Heart left ventricle (tissue), 16 donors: ENCODE measurements around the gene C1QTNF12. TPM values are rescaled to one million over a fixed set of nuclear protein-coding genes. Genes with fewer than 3 reads are reported as not detected.

Experiments used
- ATAC-seq, 4 donors: fragments of 200-7000 bp; cut with Tn5 transposase; one replicate each; pipeline ENCODE4 v1.9.1; 2020 to 2022; ENCODE audit warnings: moderate library complexity in 4 of 4, mild to moderate bottlenecking in 3 of 4, moderate number of reproducible peaks in 1 of 4
- DNase-seq, 5 donors: peaks; one replicate each; pipeline ENCODE4 v3.0.0-alpha.2; 2020
- H3K27ac ChIP-seq, 12 donors: fragments of 200-600 bp; sonication (generic) in 4 of 12; one replicate each; pipeline versions ENCODE4 v1.5.0 to v1.8.0; 2016 to 2022; ENCODE audit warnings: mild to moderate bottlenecking in 2 of 12
- H3K27me3 ChIP-seq, 9 donors: fragments of 200-600 bp; sonication (generic) in 2 of 9; one replicate each; pipeline versions ENCODE4 v1.5.1 to v1.8.0; 2016 to 2022; ENCODE audit warnings: mild to moderate bottlenecking in 3 of 9
- H3K36me3 ChIP-seq, 9 donors: fragments of 200-600 bp; sonication (generic) in 2 of 9; one replicate each; pipeline versions ENCODE4 v1.5.0 to v1.8.0; 2018 to 2022; ENCODE audit warnings: mild to moderate bottlenecking in 2 of 9
- H3K4me1 ChIP-seq, 12 donors: fragments of 200-600 bp; sonication (generic) in 4 of 12; one replicate each; pipeline versions ENCODE4 v1.5.0 to v1.8.0; 2016 to 2022; ENCODE audit warnings: mild to moderate bottlenecking in 3 of 12
- H3K4me3 ChIP-seq, 12 donors: fragments of 200-600 bp; sonication (generic) in 4 of 12; one replicate each; pipeline versions ENCODE4 v1.5.0 to v1.8.0; 2017 to 2022; ENCODE audit warnings: mild to moderate bottlenecking in 9 of 12, moderate library complexity in 4 of 12
- H3K9me3 ChIP-seq, 12 donors: fragments of 200-600 bp; sonication (generic) in 4 of 12; one replicate each; pipeline versions ENCODE4 v1.5.0 to v1.8.0; 2016 to 2022; ENCODE audit warnings: mild to moderate bottlenecking in 1 of 12
- CTCF ChIP-seq, 12 donors: fragments of 200-600 bp; sonication (generic) in 4 of 12; IDR thresholded peaks; one replicate each; pipeline versions ENCODE4 v1.5.0 to v1.8.0; 2018 to 2022; ENCODE audit warnings: antibody characterized with exemption in 12 of 12, mild to moderate bottlenecking in 5 of 12
- POLR2A ChIP-seq, 2 donors: fragments of 450-650 bp; IDR thresholded peaks; one replicate each; pipeline ENCODE4 v1.6.1; 2017; ENCODE audit warnings: antibody characterized with exemption in 2 of 2, mild to moderate bottlenecking in 2 of 2, moderate library complexity in 2 of 2
- WGBS, 4 donors: extraction: QIAGEN DNeasy Blood & Tissue Kit in 2 of 4; methylation state at CpG; one replicate each; pipeline versions ENCODE4 v1.1.5 to v1.1.7; 2013 to 2018; 5-methylcytosine and 5-hydroxymethylcytosine counted together
- intact Hi-C, 10 donors: fragments of 100-400 bp; cut with DNase I; formaldehyde crosslinking; loops; one replicate each; pipeline versions ENCODE4 v1.11.1 to v1.14.2; 2022
- polyA plus RNA-seq, 2 donors: library from polyadenylated mRNA; stranded (reverse); fragments of 200-250 nt; gene quantifications; one replicate each; pipeline ENCODE4 v1.2.3, GENCODE V29; 2013
- total RNA-seq, 9 donors: library from RNA; depleted of rRNA in 2 of 9; stranded (reverse); fragments of >200 nt in 2 of 9; fragmentation: NEBNext Ultra II Directional in 3 of 9; extraction: Animal tissue kit (Norgen Biotek cat#: 25700) in 3 of 9; gene quantifications; one replicate each; pipeline versions ENCODE4 v1.1.0 to v1.2.4, GENCODE V29; 2016 to 2023
- donor health status: ischemic (EF 13 %, LVEDD 7.1; RV severe dilation, severe dysfunction).
- donor health status: healthy with polysubstance abuse.
- donor health status: DM: no; HTN: yes; CAD: no.
- donor health status: DM: no; HTN: no; CAD: no.
- donor health status: ischemic (EF 25% LVEDD 6.9; RV normal size, moderate dysfunction).
- donor health status: ischemic (EF 25% LVEDD 5.7; RV mildly dilated, moderate dysfunction).
- donor health status: healthy.
- donor health status: DM: yes; HTN: yes; CAD: no.
- donor health status: ischemic (EF 35%, LVEDD 5.7; RV mildly dilated, moderate dysfunction).
- donor health status: nonischemic (EF 11% LVEDD 7.7; RV severe dilation, severe dysfunction).
- donor health status: DM: yes; HTN: yes; CAD: no.
- donor health status: PGD.
- donor health status: ischemic (EF 29% LVEDD 5.4; RV normal size, mild dysfunction).
- donor health status: nonischemic (EF 23%, LVEDD 6.1; RV moderate dilation, normal function).

Gene C1QTNF12
- total and polyA plus RNA-seq, 11 donors = 0.72 to 3.5 (median 0.85) TPM; not detected in 2

GRCh38 chr1:1244192-1244811 is 2.2 kb downstream of the C1QTNF12 start:
- TF ChIP-seq POLR2A (IDR thresholded peaks at IDR 0.05) (no peak), CTCF (IDR thresholded peaks at IDR 0.05) (no peak)
- 58 to 76% (median 66%) methylated on average over 22 to 30 of the region's 30 CpGs for WGBS, 4 donors
- H3K27me3 ChIP-seq = peaks cover 14 to 59% (median 27%) of the 10 kb centered on the region in 9 donors
- DNase-seq (no peak), ATAC-seq (peak in 1 of 4 donors; percentile 46)
- peak overlapping the region in 11 of 12 donors; percentile 6 to 55 (median 38) for H3K4me3 ChIP-seq
- peaks cover 0 to 27% (median 0%) of the 10 kb centered on the region in 12 donors for H3K4me1 ChIP-seq
- H3K27ac ChIP-seq = peak overlapping the region in 5 of 12 donors; percentile 13 to 57 (median 19)
- no peaks in the 10 kb centered on the region for H3K9me3 ChIP-seq
- no peaks in the 10 kb centered on the region for H3K36me3 ChIP-seq
- intact Hi-C loops = loop anchor here in 1 of 10 donors (2.0 kb wide), 1 partner anchor 120 kb away; no protein-coding TSS in a partner anchor

GRCh38 chr1:1243807-1244191 is 2.7 kb downstream of the C1QTNF12 start:
- Histone ChIP-seq H3K4me3 (peak overlapping the region in 11 of 12 donors; percentile 6 to 55 (median 38)), H3K9me3 (no peaks in the 10 kb centered on the region), H3K27ac (peak overlapping the region in 5 of 12 donors; percentile 13 to 57 (median 19)), H3K27me3 (peaks cover 15 to 64% (median 31%) of the 10 kb centered on the region in 9 donors), H3K36me3 (no peaks in the 10 kb centered on the region), H3K4me1 (peaks cover 0 to 27% (median 0%) of the 10 kb centered on the region in 12 donors)
- intact Hi-C loops = loop anchor here in 1 of 10 donors (2.0 kb wide), 1 partner anchor 119 kb away; no protein-coding TSS in a partner anchor
- TF ChIP-seq POLR2A (IDR thresholded peaks at IDR 0.05) = no peak
- no peak for TF ChIP-seq CTCF (IDR thresholded peaks at IDR 0.05)
- WGBS, 4 donors = 44 to 66% (median 53%) methylated on average over 6 to 23 of the region's 23 CpGs
- ATAC-seq (peak in 1 of 4 donors; percentile 37), DNase-seq (no peak)

GRCh38 chr1:1243266-1243660 is 3.3 kb downstream of the C1QTNF12 start:
- H3K36me3 ChIP-seq = no peaks in the 10 kb centered on the region
- no peak for ATAC-seq
- H3K27me3 ChIP-seq = peaks cover 17 to 69% (median 36%) of the 10 kb centered on the region in 9 donors
- H3K27ac ChIP-seq = no peak overlapping the region
- peaks cover 0 to 27% (median 0%) of the 10 kb centered on the region in 12 donors for H3K4me1 ChIP-seq
- TF ChIP-seq POLR2A (IDR thresholded peaks at IDR 0.05) (no peak), CTCF (IDR thresholded peaks at IDR 0.05) (no peak)
- intact Hi-C loops = no loop called here
- DNase-seq = no peak
- peak overlapping the region in 4 of 12 donors; percentile 25 to 55 (median 42) for H3K4me3 ChIP-seq
- 84 to 100% (median 93%) methylated on average over 6 to 23 of the region's 23 CpGs for WGBS, 4 donors
- no peaks in the 10 kb centered on the region for H3K9me3 ChIP-seq

GRCh38 chr1:1242461-1243265 is 3.9 kb downstream of the C1QTNF12 start:
- no peak for DNase-seq
- Histone ChIP-seq H3K4me1 (peaks cover 0 to 28% (median 1%) of the 10 kb centered on the region in 12 donors), H3K27me3 (peaks cover 17 to 72% (median 39%) of the 10 kb centered on the region in 9 donors), H3K27ac (no peak overlapping the region), H3K9me3 (no peaks in the 10 kb centered on the region), H3K36me3 (no peaks in the 10 kb centered on the region), H3K4me3 (no peak overlapping the region)
- no peak for ATAC-seq
- TF ChIP-seq CTCF (IDR thresholded peaks at IDR 0.05) = no peak
- TF ChIP-seq POLR2A (IDR thresholded peaks at IDR 0.05) = no peak
- intact Hi-C loops = no loop called here
- WGBS, 4 donors = 89 to 92% (median 91%) methylated on average over 21 to 41 of the region's 41 CpGs
